GM21515 (cell line): Measurements from ENCODE around the gene FICD.

Source experiments
- ATAC-seq: cut with Tn5 transposase; IDR thresholded peaks from one replicate; pipeline ENCODE4 v1.9.1; 2021; ENCODE audit not compliant: unreplicated experiment

Gene FICD

DNA sequence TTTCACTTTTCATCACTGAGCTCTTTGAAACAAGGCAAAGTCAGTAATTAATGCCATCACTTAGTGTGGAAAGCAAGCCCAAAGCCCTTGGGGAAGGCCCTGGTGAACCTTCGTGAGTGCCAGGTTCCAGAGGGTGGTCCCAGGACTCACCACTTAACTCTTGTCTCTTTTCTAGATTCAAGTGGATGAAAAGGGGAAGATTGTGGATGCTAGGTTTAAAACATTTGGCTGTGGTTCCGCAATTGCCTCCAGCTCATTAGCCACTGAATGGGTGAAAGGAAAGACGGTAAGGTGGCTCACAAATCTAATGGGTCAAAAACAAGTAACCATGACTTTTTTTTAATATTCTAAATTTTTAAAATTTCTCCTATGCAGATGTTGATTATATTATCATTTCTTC is 50.1 kb downstream of the FICD start:
- no peak for ATAC-seq

DNA sequence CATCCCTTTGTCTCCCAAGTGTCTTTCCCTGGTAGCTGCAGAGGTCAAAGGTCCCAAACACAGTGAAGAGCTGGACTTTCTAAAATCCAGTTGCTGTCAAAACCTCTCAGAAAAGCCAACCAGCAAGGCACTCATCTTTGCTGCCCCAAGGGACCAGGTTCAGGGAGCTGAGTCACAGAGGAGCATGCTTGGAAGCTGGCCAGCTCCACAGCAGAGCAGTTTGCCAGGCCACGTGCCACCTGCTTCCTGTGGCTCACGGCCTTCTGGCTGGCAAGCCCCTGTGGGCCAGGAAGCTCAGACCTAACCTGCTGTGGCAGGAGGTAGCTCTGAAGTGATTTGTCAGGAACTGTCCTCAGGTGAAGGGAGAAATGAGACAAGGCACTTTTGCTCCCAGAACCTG is 50.9 kb downstream of the FICD start:
- no peak for ATAC-seq

GRCh38 chr12:108566452-108566851 is 51.4 kb downstream of the FICD start:
- no peak for ATAC-seq

DNA sequence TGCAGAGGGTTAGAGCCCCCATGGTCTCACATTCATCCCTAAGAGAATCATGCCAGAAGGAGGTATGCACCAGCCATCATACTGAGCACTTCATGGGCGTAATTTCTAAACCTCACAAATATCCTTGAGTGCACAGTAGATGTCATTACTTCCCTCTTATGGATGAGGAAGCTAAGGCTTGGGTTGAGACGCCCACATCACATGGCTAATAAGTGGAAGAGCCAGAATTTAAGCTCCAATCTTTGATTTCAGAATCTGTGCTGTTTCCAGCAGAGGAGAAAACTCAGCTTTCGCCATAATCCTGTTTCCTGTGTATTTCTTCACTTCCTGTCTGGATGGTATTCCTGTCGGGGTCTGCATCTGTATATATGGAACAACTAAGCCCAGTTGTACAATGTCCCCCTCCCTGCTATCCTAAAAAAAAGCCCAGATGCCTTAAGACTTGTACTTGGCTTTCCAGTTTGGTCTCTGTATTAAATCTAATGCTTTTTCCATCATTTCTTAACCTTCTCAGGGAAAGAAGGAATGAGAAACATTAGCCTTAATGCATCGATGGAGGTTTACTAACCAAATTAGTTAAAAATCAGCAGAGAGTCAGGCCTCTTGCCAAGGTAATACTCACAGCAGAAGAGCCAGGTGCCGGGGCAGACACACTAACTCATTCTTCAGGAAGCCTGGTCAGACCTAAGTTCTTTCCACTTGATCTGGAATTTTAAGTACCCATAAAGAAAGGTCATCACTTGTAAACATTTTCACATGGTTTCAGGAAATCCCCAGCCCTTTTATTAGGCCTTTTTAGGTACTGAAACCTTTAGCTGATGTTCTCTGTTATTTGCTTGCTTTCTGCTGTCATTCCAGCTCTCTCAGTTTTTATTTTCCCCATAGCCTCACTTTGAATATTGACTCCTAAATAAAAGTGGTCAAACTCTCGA is 52.6 kb downstream of the FICD start:
- no peak for ATAC-seq

DNA sequence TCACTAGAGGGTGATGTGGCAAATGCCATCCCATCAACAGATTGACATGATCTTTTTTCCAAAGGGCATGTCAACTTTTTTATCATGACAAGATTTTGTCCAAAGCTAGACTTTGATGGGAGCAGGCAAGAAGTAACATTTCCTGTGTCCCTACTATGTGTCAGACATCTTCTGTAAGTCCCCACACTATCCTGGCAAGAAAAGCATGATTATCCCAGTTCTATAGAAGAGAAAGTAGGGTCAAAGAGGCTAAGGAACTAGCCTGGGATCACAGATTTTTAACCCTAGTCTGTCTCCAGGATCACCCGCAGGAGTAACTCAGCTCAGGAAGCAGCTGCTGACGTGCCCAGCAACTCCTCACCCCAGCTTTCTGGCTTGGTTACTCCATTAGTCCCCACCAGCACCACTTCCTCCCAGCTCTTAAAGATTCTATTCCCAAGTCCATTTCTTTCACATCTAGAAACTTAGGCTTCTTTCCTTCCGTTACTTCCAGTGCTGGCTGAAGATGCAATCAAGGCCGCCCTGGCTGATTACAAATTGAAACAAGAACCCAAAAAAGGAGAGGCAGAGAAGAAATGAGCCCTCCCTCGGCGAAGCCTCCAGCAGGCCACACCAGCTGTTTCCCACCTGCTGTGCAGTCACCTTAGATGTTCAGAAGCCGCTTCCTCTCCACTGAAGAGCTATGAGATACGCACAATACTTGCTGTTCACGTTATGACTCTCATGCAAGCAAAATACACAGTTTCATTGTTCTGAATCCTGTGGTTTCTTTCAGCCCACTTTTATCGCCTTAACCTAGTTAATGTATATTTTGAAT is 53.5 kb downstream of the FICD start:
- peak; percentile 68 for ATAC-seq
